Measurements from ENCODE around the gene HYOU1.
"Not testable (repeated sequence)": the region's sequence is repeated elsewhere in the genome, so short reads cannot be mapped to it uniquely, and the experiment has no call there.

The HYOU1 gene

DNA sequence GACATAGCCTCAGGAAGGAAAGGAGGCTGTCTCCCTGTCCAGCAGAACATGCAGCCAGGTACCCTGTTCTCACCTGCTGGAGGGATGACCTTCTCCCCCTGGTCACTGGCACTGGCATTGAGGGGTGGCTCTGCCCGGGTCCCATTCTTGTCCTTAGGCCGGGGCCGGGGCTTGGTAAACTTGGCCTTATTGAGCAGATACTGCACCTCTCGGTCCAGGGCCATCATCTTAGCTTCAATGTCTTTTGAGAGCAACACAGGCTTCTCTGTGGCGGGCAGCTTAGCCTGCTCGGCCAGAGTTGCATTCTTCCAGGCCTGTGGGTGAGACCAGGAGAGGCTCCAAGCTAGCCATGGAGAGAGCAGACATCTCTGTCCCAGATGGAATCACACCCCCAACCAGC is 10.5 kb downstream of the HYOU1 start:
- Mint-ChIP-seq H3K27me3 (no peaks in the 10 kb centered on the region), H3K4me3 (no peak overlapping the region), H3K4me1 (ENCODE audit: low read depth) (no peaks in the 10 kb centered on the region), H3K27ac (no peak overlapping the region), H3K9me3 (no peaks in the 10 kb centered on the region), H3K36me3 (ENCODE audit: low read depth) (peaks cover 73% of the 10 kb centered on the region)
- intact Hi-C loops (cut with micrococcal nuclease) = no loop called here

DNA sequence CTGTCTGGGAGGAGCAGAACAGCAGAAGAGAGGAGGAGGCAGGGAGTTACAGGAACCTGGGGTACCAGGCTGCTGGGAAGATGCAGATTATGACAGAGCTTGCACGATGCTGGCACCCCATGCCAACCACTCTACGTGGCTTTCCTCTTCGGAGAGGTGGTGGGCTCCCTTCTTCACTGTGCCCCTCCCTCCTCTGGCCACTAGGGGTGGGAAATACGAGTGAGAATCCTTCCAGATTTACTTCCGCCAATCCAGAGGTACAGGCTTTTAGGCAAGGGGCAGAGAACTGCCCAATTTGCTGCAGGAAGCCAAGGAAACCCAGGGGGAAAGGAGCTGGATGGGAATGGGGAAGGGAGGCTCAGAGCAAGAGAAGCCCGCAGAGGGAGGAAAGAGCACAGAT is 12.3 kb downstream of the HYOU1 start:
- Mint-ChIP-seq H3K9me3 (no peaks in the 10 kb centered on the region), H3K4me1 (ENCODE audit: low read depth) (peaks cover 2% of the 10 kb centered on the region), H3K27me3 (no peaks in the 10 kb centered on the region), H3K36me3 (ENCODE audit: low read depth) (peaks cover 57% of the 10 kb centered on the region), H3K4me3 (no peak overlapping the region), H3K27ac (no peak overlapping the region)
- intact Hi-C loops (cut with micrococcal nuclease) = no loop called here

DNA sequence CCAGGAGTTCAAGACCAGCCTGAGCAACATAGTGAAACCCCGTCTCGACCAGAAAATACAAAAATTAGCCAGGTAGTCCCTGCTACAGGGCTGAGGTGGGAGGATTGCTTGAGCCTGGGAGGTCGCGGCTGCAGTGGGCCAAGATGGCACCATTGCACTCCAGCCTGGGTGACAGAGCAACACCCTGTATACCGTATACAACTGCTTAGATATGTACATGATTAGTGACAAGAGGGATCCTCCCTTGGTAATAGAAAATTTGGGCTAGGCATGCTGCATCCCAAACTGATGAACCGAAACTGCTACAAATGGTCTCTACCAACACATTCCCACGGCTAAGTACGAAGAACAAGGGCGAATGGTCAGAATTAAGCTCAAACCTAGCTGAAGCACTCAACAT is 14.1 kb downstream of the HYOU1 start:
- peaks cover 10% of the 10 kb centered on the region for H3K4me1 Mint-ChIP-seq (ENCODE audit: low read depth)
- H3K4me3 Mint-ChIP-seq = no peak overlapping the region
- peaks cover 3% of the 10 kb centered on the region for H3K27me3 Mint-ChIP-seq
- no peaks in the 10 kb centered on the region for H3K9me3 Mint-ChIP-seq
- H3K36me3 Mint-ChIP-seq (ENCODE audit: low read depth) = peaks cover 39% of the 10 kb centered on the region
- intact Hi-C loops (cut with micrococcal nuclease) = no loop called here
- H3K27ac Mint-ChIP-seq = no peak overlapping the region

DNA sequence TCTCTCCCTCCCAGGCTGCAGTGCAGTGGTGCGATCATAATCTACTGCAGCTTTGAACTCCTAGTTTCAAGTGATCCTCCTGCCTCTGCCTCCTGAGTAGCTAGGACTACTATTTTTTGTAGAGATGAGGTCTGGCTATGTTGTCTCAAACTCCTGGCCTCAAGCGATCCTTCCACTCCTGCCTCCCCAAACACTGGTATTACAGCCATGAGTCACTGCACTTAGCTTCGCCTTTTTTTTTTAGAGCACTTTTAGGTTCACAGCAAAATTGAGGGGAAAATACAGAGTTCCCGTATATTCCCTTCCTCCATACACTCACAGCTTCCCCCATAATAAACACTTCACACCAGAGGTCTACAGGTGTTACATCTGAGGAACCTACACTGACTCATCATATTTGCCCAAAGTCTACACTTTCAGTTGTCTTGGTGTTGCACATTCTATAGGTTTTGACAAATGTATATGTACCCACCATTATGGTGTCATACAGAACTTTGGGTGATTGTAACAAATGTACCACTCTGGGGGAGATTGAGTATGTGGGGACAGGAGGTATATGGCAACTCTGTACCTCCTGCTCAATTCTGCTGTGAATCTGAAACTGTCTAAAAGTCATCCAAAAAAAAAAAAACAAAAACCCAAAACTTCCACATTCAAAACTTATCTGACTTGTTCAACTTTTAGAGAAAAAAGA is 15.0 kb downstream of the HYOU1 start:
- H3K27me3 Mint-ChIP-seq = peaks cover 3% of the 10 kb centered on the region
- H3K4me1 Mint-ChIP-seq (ENCODE audit: low read depth) = peaks cover 10% of the 10 kb centered on the region
- H3K36me3 Mint-ChIP-seq (ENCODE audit: low read depth) = peaks cover 30% of the 10 kb centered on the region
- H3K9me3 Mint-ChIP-seq = no peaks in the 10 kb centered on the region
- intact Hi-C loops (cut with micrococcal nuclease) = no loop called here
- H3K27ac Mint-ChIP-seq = no peak overlapping the region
- no peak overlapping the region for H3K4me3 Mint-ChIP-seq

DNA sequence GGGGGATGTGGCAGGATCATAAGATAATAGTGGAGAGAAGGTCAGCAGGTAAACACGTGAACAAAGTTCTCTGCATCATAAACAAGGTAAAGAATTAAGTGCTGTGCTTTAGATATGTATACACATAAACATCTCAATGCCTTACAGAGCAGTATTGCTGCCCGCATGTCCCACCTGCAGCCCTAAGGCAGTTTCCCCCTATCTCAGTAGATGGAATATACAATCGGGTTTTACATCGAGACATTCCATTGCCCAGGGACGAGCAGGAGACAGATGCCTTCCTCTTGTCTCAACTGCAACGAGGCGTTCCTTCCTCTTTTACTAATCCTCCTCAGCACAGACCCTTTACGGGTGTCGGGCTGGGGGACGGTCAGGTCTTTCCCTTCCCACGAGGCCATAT is 17.5 kb downstream of the HYOU1 start:
- H3K4me3 Mint-ChIP-seq = peak overlapping the region; percentile 35
- H3K27ac Mint-ChIP-seq; H3K27me3 Mint-ChIP-seq; H3K9me3 Mint-ChIP-seq; H3K36me3 Mint-ChIP-seq (ENCODE audit: low read depth); intact Hi-C loops (cut with micrococcal nuclease): not testable (repeated sequence)
- H3K4me1 Mint-ChIP-seq (ENCODE audit: low read depth) = peaks cover 10% of the 10 kb centered on the region

DNA sequence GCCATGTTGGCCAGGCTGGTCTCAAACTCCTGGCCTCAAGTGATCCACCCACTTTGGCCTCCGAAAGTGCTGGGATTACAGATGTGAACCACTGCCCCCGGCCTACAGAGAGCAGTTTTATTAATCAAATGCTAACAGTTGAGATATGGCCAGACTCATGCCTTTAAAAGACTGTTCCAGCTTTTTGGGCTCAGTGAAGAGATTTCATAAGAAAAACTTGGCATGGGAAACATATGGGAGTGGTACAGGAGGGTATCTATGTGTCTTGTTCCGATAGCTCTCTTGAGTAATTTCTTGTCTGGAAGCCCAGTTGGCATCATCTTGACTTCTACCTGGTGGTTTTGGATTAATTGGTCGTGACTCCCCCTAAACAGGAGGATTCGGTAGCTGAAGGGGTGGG is 18.1 kb downstream of the HYOU1 start:
- H3K27me3 Mint-ChIP-seq = peaks cover 3% of the 10 kb centered on the region

DNA sequence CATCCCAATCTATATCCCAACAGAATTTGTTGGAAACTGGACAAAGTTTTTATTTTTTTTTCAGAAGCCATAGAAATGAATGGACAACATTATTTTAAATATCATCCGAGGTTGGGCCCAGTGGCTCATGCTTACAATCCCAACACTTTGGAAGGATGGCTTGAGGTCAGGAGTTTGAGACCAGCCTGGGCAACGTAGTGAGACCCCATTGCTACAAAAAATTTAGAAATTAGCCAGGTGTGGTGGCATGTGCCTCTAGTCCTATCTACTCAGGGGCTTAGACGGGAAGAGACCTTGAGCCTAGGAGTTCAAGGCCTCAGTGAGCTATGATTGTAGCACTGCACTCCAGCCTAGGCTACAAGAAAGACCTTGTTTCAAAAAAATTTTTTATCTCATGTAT is 22.2 kb downstream of the HYOU1 start:
- intact Hi-C loops (cut with micrococcal nuclease) = no loop called here
- Mint-ChIP-seq H3K9me3 (no peaks in the 10 kb centered on the region), H3K27me3 (peaks cover 4% of the 10 kb centered on the region), H3K4me1 (ENCODE audit: low read depth) (peaks cover 14% of the 10 kb centered on the region), H3K36me3 (ENCODE audit: low read depth) (peaks cover 8% of the 10 kb centered on the region), H3K4me3 (no peak overlapping the region), H3K27ac (no peak overlapping the region)

More for the DNA sequence above, 18.1 kb downstream of the HYOU1 start:
- intact Hi-C loops (cut with micrococcal nuclease) = no loop called here
- Mint-ChIP-seq H3K27ac (no peak overlapping the region), H3K36me3 (ENCODE audit: low read depth) (no peaks in the 10 kb centered on the region), H3K9me3 (no peaks in the 10 kb centered on the region), H3K4me1 (ENCODE audit: low read depth) (peaks cover 10% of the 10 kb centered on the region), H3K4me3 (no peak overlapping the region)

DNA sequence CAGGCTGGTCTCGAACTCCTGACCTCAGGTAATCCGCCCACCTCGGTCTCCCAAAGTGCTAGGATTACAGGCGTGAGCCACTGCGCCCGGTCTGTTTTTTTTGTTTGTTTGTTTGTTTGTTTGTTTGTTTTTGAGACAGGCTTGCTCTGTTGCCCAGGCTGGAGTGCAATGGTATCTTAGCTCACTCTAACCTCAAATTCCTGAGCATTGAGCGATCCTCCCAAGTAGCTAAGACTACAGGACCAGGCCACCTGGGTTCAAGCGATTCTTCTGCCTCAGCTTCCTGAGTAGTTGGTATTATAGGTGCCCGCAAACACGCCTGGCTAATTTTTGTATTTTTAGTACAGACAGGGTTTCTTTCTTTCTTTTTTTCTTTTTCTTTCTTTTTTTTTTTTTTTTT is 23.6 kb downstream of the HYOU1 start:
- Mint-ChIP-seq H3K4me1 (ENCODE audit: low read depth) (peaks cover 18% of the 10 kb centered on the region), H3K36me3 (ENCODE audit: low read depth) (peaks cover 16% of the 10 kb centered on the region)
- H3K27me3 Mint-ChIP-seq; H3K27ac Mint-ChIP-seq; H3K4me3 Mint-ChIP-seq; intact Hi-C loops (cut with micrococcal nuclease); H3K9me3 Mint-ChIP-seq: not testable (repeated sequence)

DNA sequence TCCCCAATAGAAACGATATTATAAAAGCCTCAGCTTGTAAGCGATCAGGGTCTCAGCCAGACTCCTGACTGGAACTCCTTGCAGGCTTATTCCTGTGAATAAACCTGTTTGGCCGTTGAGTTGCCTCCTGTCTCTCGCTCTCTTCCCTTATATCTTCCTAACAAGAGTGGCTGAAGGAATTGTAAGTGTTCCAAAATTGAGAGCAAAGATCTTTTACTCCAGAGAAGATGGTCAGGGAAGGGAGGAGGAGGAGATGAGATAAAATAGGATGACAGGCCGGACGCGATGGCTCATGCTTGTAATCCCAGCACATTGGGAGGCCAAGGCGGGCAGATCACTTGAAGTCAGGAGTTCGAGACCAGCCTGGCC is 25.1 kb downstream of the HYOU1 start:
- no peaks in the 10 kb centered on the region for H3K9me3 Mint-ChIP-seq
- H3K36me3 Mint-ChIP-seq (ENCODE audit: low read depth) = peaks cover 31% of the 10 kb centered on the region
- H3K4me1 Mint-ChIP-seq (ENCODE audit: low read depth) = peaks cover 33% of the 10 kb centered on the region
- H3K27ac Mint-ChIP-seq = no peak overlapping the region
- H3K4me3 Mint-ChIP-seq = no peak overlapping the region
- intact Hi-C loops (cut with micrococcal nuclease) = no loop called here
- H3K27me3 Mint-ChIP-seq = peaks cover 2% of the 10 kb centered on the region

DNA sequence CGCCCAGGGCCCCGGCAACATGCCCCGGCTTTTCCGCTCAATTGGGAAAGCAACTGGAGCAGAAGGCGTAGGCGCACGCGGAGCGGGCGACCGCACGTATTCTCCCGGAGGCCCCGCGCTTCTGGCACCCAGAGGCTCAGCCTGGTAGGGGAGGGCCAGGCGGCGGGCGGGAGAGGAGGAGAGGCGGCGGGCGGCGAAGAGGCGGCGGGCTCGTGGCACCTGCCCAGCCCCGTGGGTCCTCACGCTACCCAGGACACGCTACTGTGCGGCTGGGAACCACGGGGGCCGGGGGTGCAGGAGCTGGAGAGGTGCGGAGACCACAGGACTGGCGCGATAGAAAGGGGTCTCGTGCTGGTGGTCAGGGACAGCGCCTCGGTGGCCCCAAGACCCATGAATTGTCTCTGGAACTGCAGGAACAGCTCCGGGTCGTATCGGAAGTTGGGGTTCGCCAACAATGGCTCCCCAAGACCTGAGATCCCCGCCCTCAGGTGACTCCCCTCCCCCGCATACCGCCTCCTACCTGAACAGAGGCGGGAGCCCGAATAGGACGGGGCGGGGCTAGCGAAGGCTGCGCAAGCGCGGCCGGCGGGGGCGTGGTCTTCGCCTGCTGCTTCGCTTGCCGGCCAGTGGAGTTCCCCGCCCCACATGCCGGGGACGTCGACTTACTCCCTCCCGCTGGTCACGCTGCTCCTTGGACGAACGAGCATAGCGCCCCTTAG is 26.5 kb downstream of the HYOU1 start, which contains the start of gene SLC37A4:
SLC37A4 (minus strand) TSS at position 549 of the 719 bp plus-strand sequence.
- peaks cover 45% of the 10 kb centered on the region for H3K36me3 Mint-ChIP-seq (ENCODE audit: low read depth)
- H3K27me3 Mint-ChIP-seq = peaks cover 2% of the 10 kb centered on the region
- peaks cover 34% of the 10 kb centered on the region for H3K4me1 Mint-ChIP-seq (ENCODE audit: low read depth)
- intact Hi-C loops (cut with micrococcal nuclease) = loop anchor here (1.0 kb wide), 2 partner anchors 12 to 32 kb away; partner anchors contain the start of genes CENATAC, RPS25 and TRAPPC4
- H3K27ac Mint-ChIP-seq = peak within 1 kb of the TSS; percentile 90
- H3K9me3 Mint-ChIP-seq = no peaks in the 10 kb centered on the region
- peak within 1 kb of the TSS; percentile 86 for H3K4me3 Mint-ChIP-seq

DNA sequence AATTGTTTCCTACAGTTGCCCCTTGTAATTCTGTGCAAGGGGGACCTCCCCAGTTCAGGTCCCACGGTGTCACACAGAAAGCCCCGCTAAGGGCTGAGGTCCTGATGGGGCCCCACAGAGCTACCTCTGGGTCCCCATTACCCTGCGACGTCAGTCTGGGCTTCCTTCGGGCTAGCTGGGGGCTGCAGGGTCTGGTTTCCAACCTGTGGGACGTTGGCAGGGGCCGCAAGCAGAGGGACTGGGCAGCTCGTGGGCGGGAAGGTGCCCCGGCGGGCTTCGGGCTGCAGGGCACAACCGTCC is 27.0 kb downstream of the HYOU1 start:
- intact Hi-C loops (cut with micrococcal nuclease) = loop anchor here (1.0 kb wide), 2 partner anchors 12 to 32 kb away; partner anchors contain the start of genes CENATAC, RPS25 and TRAPPC4
- Mint-ChIP-seq H3K27ac (peak overlapping the region; percentile 90), H3K27me3 (peaks cover 2% of the 10 kb centered on the region), H3K9me3 (no peaks in the 10 kb centered on the region), H3K4me3 (peak overlapping the region; percentile 86), H3K36me3 (ENCODE audit: low read depth) (peaks cover 50% of the 10 kb centered on the region), H3K4me1 (ENCODE audit: low read depth) (peaks cover 34% of the 10 kb centered on the region)

DNA sequence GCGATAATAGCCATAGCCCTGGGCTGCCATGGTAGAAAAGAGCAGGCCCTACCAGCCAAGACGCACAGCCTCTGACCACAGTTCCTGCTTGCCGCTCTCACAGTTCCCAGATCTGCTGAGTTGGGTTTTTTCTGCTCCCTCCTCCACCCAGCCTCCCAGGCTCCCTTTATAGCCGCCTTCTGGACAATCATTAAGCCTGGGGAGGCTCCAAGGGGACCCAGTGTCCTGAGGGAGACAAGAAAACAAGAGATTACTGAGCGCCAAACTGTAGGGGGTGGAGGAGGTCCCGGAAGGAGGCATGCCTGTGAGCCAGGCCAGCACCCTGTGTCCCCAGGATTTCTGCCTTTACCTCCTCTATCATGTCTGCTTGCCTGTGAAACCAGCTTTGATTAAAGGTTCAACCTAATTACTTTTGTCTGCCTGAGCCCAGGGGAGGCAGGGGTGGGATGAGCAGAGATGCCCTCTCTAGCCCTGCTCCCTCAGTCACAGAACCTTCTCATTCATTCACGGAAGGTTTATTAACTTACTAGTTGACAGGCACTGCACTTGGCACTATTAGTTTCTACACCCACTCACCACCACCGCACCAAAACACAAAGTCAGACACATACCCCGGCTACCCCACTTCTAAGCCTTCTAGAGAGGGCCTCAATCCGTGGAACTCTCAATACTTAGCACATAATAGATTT is 27.5 kb downstream of the HYOU1 start:
- intact Hi-C loops (cut with micrococcal nuclease) = loop anchor here (1.0 kb wide), 2 partner anchors 11 to 31 kb away; partner anchors contain the start of genes CENATAC, RPS25 and TRAPPC4
- Mint-ChIP-seq H3K9me3 (no peaks in the 10 kb centered on the region), H3K4me3 (peak overlapping the region; percentile 86), H3K27ac (peak overlapping the region; percentile 90), H3K36me3 (ENCODE audit: low read depth) (peaks cover 55% of the 10 kb centered on the region), H3K27me3 (peaks cover 2% of the 10 kb centered on the region), H3K4me1 (ENCODE audit: low read depth) (peaks cover 34% of the 10 kb centered on the region)

DNA sequence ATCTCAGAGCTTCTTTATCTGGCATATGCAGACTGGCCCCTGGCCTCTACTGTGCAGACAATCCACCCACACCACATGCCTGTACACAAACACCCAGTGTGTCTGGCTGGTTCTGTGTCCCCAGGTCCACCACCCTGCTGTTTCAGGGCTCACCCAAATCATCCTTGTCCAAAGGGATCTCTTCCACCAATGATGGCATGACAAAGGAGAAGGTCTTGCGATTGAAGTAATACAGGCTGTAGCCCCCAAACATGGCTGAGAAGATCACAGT is 28.0 kb downstream of the HYOU1 start:
- H3K27me3 Mint-ChIP-seq = peaks cover 2% of the 10 kb centered on the region
- no peaks in the 10 kb centered on the region for H3K9me3 Mint-ChIP-seq
- peak overlapping the region; percentile 86 for H3K4me3 Mint-ChIP-seq
- H3K27ac Mint-ChIP-seq = peak overlapping the region; percentile 90
- intact Hi-C loops (cut with micrococcal nuclease) = no loop called here
- H3K4me1 Mint-ChIP-seq (ENCODE audit: low read depth) = peaks cover 34% of the 10 kb centered on the region
- H3K36me3 Mint-ChIP-seq (ENCODE audit: low read depth) = peaks cover 60% of the 10 kb centered on the region

DNA sequence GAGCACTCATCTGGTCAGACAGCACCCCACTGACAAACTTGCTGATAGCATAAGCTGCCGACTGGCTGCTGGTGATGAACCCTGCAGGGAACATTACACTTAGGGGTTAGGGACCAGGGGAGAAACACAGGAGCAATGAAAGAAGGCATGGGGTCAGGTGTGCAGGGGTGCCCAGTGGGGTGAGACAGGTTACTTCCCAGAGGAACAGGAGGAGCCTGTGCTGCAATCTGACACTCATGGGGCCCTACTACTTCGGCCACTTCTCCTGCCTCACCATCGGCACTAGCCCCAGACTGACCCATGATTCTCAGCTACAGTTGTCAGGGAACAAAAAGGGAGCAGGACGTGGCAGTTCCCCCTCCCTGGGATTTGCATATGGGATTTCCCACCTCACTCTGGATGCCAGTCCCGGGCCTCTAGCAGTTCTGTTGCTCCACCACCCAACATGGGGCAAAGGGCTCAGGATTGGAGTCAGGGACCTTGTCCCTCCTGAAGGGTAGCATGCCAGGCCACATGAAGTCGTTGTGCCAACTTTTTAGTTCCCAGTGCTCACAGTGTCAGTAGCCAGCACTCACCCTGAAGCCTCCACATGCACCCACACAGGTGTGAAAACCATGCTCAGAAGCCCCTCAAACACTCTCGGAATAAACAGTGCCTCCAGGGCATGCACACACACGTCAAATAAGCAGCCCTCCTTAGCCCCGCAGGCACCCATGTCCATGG is 28.5 kb downstream of the HYOU1 start:
- H3K4me3 Mint-ChIP-seq = peak overlapping the region; percentile 86
- intact Hi-C loops (cut with micrococcal nuclease) = no loop called here
- H3K36me3 Mint-ChIP-seq (ENCODE audit: low read depth) = peaks cover 65% of the 10 kb centered on the region
- H3K4me1 Mint-ChIP-seq (ENCODE audit: low read depth) = peaks cover 37% of the 10 kb centered on the region
- H3K27me3 Mint-ChIP-seq = no peaks in the 10 kb centered on the region
- H3K9me3 Mint-ChIP-seq = no peaks in the 10 kb centered on the region
- peak overlapping the region; percentile 90 for H3K27ac Mint-ChIP-seq
